AG09319 (cell line): ENCODE results near the gene OLFM2.
"Not testable (repeated sequence)": the region's sequence is repeated elsewhere in the genome, so short reads cannot be mapped to it uniquely, and the experiment has no call there.

Source experiments
- DNase-seq: peaks from one replicate; pipeline ENCODE4 v3.0.0-alpha.2; 2010; ENCODE audit warnings: low read depth; ENCODE audit errors: extremely low read depth
- TF ChIP-seq, protein P1 (sequence below): IDR thresholded peaks from 2 replicates; pipeline ENCODE4 v1.5.1; 2011; ENCODE audit warnings: low read depth, mild to moderate bottlenecking, inconsistent platforms, low read length, moderate library complexity

OLFM2 gene

GRCh38 chr19:9931629-9932028, 4.7 kb downstream of the OLFM2 start:
- DNase-seq = no peak
- TF ChIP-seq, protein P1, sequence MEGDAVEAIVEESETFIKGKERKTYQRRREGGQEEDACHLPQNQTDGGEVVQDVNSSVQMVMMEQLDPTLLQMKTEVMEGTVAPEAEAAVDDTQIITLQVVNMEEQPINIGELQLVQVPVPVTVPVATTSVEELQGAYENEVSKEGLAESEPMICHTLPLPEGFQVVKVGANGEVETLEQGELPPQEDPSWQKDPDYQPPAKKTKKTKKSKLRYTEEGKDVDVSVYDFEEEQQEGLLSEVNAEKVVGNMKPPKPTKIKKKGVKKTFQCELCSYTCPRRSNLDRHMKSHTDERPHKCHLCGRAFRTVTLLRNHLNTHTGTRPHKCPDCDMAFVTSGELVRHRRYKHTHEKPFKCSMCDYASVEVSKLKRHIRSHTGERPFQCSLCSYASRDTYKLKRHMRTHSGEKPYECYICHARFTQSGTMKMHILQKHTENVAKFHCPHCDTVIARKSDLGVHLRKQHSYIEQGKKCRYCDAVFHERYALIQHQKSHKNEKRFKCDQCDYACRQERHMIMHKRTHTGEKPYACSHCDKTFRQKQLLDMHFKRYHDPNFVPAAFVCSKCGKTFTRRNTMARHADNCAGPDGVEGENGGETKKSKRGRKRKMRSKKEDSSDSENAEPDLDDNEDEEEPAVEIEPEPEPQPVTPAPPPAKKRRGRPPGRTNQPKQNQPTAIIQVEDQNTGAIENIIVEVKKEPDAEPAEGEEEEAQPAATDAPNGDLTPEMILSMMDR = no peak

DNA sequence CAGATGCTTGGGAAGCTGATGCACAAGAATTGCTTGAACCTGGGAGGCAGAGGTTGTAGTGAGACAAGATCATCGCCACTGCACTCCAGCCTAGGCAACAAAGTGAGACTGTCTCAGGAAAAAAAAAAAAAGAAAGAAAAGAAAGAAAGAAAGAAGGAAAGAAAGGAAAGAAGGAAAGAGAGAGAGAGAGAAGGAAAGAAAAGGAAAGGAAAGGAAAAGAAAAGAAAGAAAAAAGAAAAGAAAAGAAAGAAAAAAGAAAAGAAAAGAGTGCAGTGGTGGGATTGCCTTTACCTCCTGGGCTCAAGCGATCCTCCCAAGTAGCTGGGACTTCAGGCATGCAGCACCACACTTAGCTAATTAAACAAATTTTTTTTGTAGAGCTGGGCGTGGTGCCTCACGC, 12.9 kb downstream of the OLFM2 start:
- DNase-seq = no peak
- TF ChIP-seq, protein P1 = no peak

DNA sequence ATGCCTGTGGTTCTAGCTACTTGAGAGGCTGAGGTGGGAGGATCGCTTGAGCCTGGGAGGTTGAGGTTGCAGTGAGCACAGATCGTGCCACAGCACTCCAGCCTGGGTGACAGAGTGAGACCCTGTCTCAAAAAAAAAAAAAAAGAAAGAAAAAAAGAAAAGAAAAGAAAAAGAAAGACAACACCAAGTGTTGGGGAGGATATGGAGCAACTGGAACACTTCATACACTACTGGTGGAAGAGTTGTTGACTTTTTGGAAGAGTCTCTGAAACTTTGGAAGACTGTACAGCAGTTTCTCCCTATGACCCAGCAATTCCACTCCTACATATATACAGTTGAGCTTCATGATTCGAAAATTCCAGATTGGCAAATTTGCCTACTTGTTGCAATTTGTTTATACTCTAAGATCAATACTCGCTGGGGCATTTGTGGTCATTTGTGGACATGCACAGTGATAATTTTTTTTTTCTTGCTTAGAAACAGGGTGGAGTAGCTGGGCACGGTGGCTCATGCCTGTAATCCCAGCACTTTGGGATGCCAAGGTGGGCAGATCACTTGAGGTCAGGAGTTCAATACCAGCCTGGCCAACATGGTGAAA, 13.4 kb downstream of the OLFM2 start:
- not testable (repeated sequence) for DNase-seq

DNA sequence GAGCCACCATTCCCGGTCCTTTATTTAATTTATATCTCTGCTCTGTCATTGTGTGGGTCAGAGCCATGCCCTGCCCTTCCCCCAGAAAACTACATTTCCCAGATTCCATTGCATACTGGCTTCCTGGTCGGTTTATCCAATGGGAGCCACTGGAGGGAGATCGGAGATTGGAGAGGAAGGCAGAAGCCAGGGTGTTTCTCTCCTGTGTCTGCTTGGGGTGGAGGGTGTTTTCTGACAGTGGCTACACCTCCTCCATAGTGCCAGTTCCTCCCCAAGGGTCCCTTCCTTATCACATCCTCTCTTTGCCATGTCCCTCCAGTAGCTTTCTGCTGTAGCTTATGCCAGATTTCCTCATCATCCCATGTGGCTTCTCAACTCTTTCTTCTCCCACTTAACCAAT, 19.0 kb downstream of the OLFM2 start:
- DNase-seq = no peak
- TF ChIP-seq, protein P1 = no peak

DNA sequence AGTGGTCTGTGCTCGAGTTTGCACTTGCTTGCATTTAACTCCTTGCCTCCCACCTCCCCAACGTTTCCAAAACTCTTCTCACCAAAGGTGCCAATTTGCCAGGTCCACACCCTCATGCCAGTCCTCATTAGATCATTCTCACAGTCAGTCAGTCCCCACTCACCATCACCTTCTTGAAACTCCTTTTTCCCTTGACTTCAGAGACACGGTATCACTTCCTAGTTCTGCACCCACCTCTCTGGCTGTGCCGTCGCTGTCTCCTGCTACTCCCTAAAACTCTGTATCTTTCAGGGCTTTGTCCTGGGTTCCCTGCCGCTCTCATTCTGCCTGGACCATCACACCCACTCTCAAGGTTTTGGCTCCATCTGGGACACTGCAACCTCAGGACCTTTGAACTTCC, 19.6 kb downstream of the OLFM2 start:
- DNase-seq = no peak
- TF ChIP-seq, protein P1 = no peak

- TF ChIP-seq, protein P1 = peak; percentile 32
- peak; percentile 40 for DNase-seq
Observed at GRCh38 chr19:9914315-9915207, 21.8 kb downstream of the OLFM2 start.

GRCh38 chr19:9914001-9914314, 22.4 kb downstream of the OLFM2 start:
- DNase-seq = no peak

More at GRCh38 chr19:9914001-9914314, 22.4 kb downstream of the OLFM2 start:
- TF ChIP-seq, protein P1 = no peak
